SK-N-MC (cell line): Measurements from ENCODE around the gene XAGE1B.
"Not testable (repeated sequence)": the region's sequence is repeated elsewhere in the genome, so short reads cannot be mapped to it uniquely, and the experiment has no call there.

ENCODE experiments used
- DNase-seq: peaks from one replicate; pipeline ENCODE4 v3.0.0-alpha.2; 2011; ENCODE audit warnings: low read depth, low spot score
- H3K27ac ChIP-seq: fragments of 200-600 bp; sonication (generic); 2 replicates; pipeline ENCODE4 v1.5.1; 2016; ENCODE audit warnings: mixed run types
- H3K36me3 ChIP-seq: fragments of 200-600 bp; sonication (generic); 2 replicates; pipeline ENCODE4 v1.6.1; 2017; ENCODE audit warnings: antibody characterized with exemption, low read length, mixed read lengths; ENCODE audit not compliant: insufficient read depth
- H3K4me3 ChIP-seq: fragments of 200-600 bp; sonication (generic); 2 replicates; pipeline ENCODE4 v1.5.1; 2016
- H3K9ac ChIP-seq: fragments of 200-600 bp; sonication (generic); 2 replicates; pipeline ENCODE4 v1.8.0; 2017; ENCODE audit warnings: mixed run types, mixed read lengths; ENCODE audit not compliant: insufficient read length
- H3K9me3 ChIP-seq: fragments of 200-600 bp; sonication (generic); 2 replicates; pipeline ENCODE4 v1.6.1; 2017; ENCODE audit warnings: low read depth, mild to moderate bottlenecking, antibody characterized with exemption, low read length, moderate library complexity, mixed read lengths
- EZH2 ChIP-seq: fragments of 200-600 bp; sonication (generic); IDR thresholded peaks from one replicate; pipeline ENCODE4 v1.6.1; 2017; ENCODE audit warnings: antibody characterized with exemption
- FOXP2 ChIP-seq: optimal IDR thresholded peaks from 2 replicates; pipeline ENCODE3; 2011; ENCODE audit warnings: mild to moderate bottlenecking, moderate library complexity; ENCODE audit not compliant: insufficient read depth; ENCODE audit errors: extremely low read length, control extremely low read depth
- POLR2AphosphoS5 ChIP-seq: IDR thresholded peaks from 2 replicates; pipeline ENCODE4 v1.6.1; 2012; ENCODE audit warnings: mild to moderate bottlenecking, low read depth, low read length, borderline replicate concordance

The XAGE1B gene

GRCh38 chrX:52516987-52517325 lies at the start of gene XAGE1B:
XAGE1B (minus strand) TSS chrX:52517063; CDS start chrX:52515527, 1,536 bp downstream.
- not testable (repeated sequence) for H3K4me3 ChIP-seq, H3K27ac ChIP-seq, H3K36me3 ChIP-seq, H3K9ac ChIP-seq, DNase-seq, H3K9me3 ChIP-seq

GRCh38 chrX:52563105-52563504 lies 46.2 kb upstream of the XAGE1B start:
- no peak for DNase-seq
- TF ChIP-seq EZH2 (no peak), FOXP2 (no peak), POLR2AphosphoS5 (no peak)
- H3K9me3 ChIP-seq, result no peaks in the 10 kb centered on the region
- no peaks in the 10 kb centered on the region for H3K36me3 ChIP-seq
- no peak overlapping the region for H3K4me3 ChIP-seq
- no peak overlapping the region for H3K27ac ChIP-seq
- no peak overlapping the region for H3K9ac ChIP-seq

GRCh38 chrX:52558140-52558539 lies 41.3 kb upstream of the XAGE1B start:
- no peak overlapping the region for H3K9ac ChIP-seq
- H3K4me3 ChIP-seq, result no peak overlapping the region
- H3K9me3 ChIP-seq, result no peaks in the 10 kb centered on the region
- no peak for DNase-seq
- TF ChIP-seq EZH2 (no peak), POLR2AphosphoS5 (no peak)
- H3K36me3 ChIP-seq, result no peaks in the 10 kb centered on the region
- H3K27ac ChIP-seq, result no peak overlapping the region

- H3K27ac ChIP-seq, result no peak overlapping the region
- TF ChIP-seq FOXP2 (no peak), EZH2 (no peak), POLR2AphosphoS5 (no peak)
- no peaks in the 10 kb centered on the region for H3K36me3 ChIP-seq
- no peak overlapping the region for H3K4me3 ChIP-seq
- no peak overlapping the region for H3K9ac ChIP-seq
- H3K9me3 ChIP-seq, result no peaks in the 10 kb centered on the region
- DNase-seq, result no peak
Observed at GRCh38 chrX:52556741-52557140, 39.9 kb upstream of the XAGE1B start.

GRCh38 chrX:52553995-52554642 lies 37.3 kb upstream of the XAGE1B start:
- DNase-seq, result no peak
- Histone ChIP-seq H3K9me3 (no peaks in the 10 kb centered on the region), H3K4me3 (no peak overlapping the region), H3K36me3 (no peaks in the 10 kb centered on the region), H3K9ac (no peak overlapping the region), H3K27ac (no peak overlapping the region)
- no peak for TF ChIP-seq FOXP2
- no peak for TF ChIP-seq EZH2
- no peak for TF ChIP-seq POLR2AphosphoS5

GRCh38 chrX:52548769-52549168 lies 31.9 kb upstream of the XAGE1B start:
- H3K27ac ChIP-seq, H3K9ac ChIP-seq, H3K4me3 ChIP-seq, H3K9me3 ChIP-seq, DNase-seq, H3K36me3 ChIP-seq: not testable (repeated sequence)

GRCh38 chrX:52544147-52544840 lies 27.4 kb upstream of the XAGE1B start:
- Histone ChIP-seq H3K9me3 (no peaks in the 10 kb centered on the region), H3K36me3 (no peaks in the 10 kb centered on the region), H3K4me3 (no peak overlapping the region), H3K9ac (no peak overlapping the region), H3K27ac (no peak overlapping the region)
- no peak for DNase-seq
- no peak for TF ChIP-seq EZH2
- no peak for TF ChIP-seq POLR2AphosphoS5
- TF ChIP-seq FOXP2, result no peak

- no peak for DNase-seq
- H3K36me3 ChIP-seq, result no peaks in the 10 kb centered on the region
- no peak overlapping the region for H3K27ac ChIP-seq
- TF ChIP-seq EZH2 (no peak), FOXP2 (no peak), POLR2AphosphoS5 (no peak)
- H3K9ac ChIP-seq, result no peak overlapping the region
- no peak overlapping the region for H3K4me3 ChIP-seq
- H3K9me3 ChIP-seq, result no peaks in the 10 kb centered on the region
Observed at GRCh38 chrX:52542311-52542710, 25.4 kb upstream of the XAGE1B start.

GRCh38 chrX:52541051-52541450 lies 24.2 kb upstream of the XAGE1B start:
- H3K27ac ChIP-seq, H3K4me3 ChIP-seq, H3K9me3 ChIP-seq, H3K36me3 ChIP-seq, DNase-seq, H3K9ac ChIP-seq: not testable (repeated sequence)

GRCh38 chrX:52516110-52516986 lies 515 bp downstream of the XAGE1B start:
- not testable (repeated sequence) for H3K27ac ChIP-seq, H3K9me3 ChIP-seq, H3K4me3 ChIP-seq, H3K9ac ChIP-seq, DNase-seq, H3K36me3 ChIP-seq

GRCh38 chrX:52511126-52511525 lies 5.7 kb downstream of the XAGE1B start:
- DNase-seq, result not testable (repeated sequence)

More at GRCh38 chrX:52511126-52511525, 5.7 kb downstream of the XAGE1B start:
- H3K4me3 ChIP-seq, H3K9me3 ChIP-seq, H3K9ac ChIP-seq, H3K27ac ChIP-seq: not testable (repeated sequence)
- H3K36me3 ChIP-seq, result peaks cover 19% of the 10 kb centered on the region
